HG02763 (cell line): ENCODE data around the gene FKTN.

Source experiments
- ATAC-seq: cut with Tn5 transposase; IDR thresholded peaks from one replicate; pipeline ENCODE4 v1.9.1; 2021; ENCODE audit warnings: mild to moderate bottlenecking, moderate library complexity; ENCODE audit not compliant: unreplicated experiment

FKTN gene

DNA sequence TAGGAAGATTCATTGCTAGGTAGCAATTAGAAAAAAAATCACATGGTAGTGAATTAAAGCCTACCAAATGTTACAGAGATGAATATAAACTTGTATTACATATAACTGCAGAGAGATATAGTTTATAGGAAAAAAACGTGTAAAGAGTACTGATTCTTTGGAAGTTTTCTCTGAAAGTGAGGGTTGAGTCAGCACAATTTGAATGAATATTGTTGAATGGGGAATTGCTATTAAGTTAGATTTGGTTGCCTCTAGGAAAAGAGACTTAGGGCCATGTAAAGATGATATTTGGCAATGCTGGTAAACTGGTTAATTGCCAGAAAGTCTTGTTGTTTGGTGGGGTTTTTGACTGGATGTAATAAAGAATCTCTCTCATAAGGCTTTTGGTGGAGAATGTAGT is 67.2 kb downstream of the FKTN start:
- ATAC-seq: no peak

DNA sequence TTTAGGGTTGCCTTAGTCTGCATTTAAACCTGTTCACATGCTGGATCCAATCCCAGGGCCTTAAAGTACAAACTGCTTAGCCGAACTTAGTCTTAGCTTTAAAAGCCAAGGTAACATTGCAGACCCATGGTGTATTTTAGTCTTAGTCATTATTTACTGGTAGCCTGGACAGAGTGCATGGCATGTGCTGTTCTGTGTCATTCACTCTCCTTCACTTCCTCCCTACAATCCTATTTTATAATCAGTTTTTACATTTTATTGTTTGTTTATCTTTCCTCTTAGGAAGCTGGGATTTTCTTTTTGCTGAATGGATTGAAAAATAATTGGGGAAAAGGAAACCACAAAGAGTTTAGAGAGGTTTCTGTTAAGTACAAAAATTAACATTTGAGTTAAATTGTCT is 74.9 kb downstream of the FKTN start:
- ATAC-seq: no peak

- ATAC-seq: no peak
Measured at GRCh38 chr9:105633411-105633810, 75.5 kb downstream of the FKTN start.

DNA sequence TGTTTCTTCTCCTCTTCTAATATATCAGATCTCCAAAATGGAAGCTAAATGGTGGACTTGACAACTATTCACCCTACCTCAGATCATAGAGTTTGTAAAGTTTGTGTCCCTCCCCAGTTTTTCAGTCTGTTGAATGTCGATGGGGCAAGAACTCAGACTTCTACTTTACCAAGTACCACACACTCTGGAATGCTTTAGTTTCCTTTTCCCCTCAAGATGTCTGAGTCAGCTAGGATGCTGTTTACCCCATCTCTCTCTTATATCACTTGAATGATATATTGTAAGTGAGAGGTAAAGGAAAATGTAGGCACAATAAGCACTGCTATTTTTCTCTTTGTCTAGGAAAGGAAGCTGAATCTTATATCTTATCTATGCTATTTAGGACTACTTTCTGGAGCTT is 78.4 kb downstream of the FKTN start:
- no peak for ATAC-seq

DNA sequence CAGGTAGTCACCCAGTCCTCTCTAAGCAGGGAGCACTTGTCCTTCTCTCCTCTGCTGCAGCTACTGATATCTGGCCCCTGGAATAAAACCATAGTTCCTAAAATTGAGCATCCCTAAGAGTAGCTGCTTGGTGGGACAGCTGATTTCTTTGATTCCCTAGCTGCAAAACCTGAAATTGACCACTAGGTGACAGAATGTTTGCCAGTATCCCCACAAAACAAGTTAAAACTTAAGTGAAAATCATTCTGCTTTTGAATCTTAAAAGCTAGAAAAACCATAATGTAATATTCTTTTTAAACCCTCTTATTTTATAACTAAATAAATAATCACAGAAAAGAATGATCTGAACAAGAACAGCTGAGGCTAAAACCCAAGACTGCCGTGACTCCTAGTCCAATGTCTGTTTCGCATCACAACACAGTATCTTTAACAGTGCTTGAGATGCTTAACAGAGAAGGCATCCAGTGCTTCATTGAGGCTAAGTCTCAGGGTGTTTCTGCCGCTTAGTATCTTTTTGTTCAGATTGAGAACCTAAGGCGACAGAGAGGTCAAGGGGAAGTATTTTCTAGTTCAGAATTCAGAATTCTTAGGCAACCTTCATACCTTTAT is 80.0 kb downstream of the FKTN start:
- no peak for ATAC-seq

GRCh38 chr9:105639936-105640335 is 82.0 kb downstream of the FKTN start:
- no peak for ATAC-seq

DNA sequence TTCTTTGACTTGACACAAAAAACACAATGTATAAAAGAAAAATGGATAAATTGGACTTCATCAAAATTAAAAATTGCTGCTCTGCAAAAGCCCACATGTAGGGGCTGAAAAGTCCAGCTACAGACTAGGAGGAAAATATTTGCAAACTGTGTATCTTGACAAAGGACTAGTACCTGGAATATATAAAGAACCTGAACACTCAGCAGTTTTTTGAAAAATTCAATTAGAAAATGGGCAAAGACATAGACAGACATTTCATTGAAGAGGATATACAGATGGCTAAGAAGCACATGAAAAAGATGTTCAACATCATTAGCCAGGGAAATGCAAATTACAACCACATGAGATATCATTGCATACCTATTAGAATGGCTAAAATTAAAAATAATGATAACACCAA is 85.9 kb downstream of the FKTN start:
- ATAC-seq: no peak

DNA sequence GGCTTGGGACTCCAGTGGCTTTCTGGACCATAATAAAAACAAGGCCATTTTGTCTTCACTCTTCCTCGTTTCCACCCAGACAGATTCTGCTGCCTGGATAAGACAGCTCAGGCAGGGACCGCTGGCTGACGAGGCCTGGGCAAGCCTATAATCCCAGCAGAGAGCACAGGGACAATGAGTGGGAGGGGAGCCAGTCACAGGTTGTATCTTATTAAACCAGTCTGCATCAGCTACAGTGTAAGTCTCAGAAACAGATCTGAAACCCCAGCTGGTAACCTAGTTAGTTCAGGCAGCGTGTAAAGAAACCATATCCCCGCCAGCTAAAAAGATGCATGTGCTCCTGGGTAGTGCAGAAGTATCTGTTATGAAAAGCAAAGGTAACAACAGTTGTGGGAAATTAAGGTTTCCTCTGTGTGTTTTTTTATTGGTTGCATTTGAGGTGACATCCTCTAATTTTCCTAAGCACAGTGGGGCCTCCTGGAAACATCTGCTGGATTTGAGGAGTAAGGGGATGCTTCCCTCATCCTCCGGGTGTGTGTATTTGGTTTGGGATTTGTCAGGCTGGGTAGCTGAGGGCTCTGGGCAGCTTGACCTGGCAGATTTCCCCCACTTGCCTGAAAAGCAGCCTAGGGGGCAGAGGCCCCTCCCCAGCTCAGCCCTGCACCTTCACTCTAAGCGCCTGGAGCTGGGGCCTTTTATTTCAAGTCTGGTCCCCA is 89.1 kb downstream of the FKTN start:
- no peak for ATAC-seq

GRCh38 chr9:105647595-105648349 is 89.8 kb downstream of the FKTN start:
- no peak for ATAC-seq

DNA sequence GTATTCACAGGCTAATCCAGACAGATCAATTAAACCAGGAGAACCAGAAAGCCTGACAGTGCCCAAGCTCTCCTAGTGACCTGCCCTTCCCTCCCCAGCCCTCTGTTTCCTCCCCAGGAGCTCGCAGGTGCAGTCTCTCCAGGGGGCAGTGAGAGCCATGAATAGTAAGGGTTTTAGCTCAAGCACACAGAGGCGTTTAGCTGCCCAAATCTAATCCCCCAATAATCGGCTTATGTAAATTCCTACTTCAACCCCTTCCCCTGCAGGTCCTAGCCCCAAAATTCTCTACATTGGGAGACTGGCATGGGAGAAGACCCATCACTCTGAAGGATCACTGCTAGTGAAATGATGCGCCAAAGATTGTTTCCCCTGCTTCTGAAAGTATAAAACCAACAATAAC is 93.9 kb downstream of the FKTN start:
- no peak for ATAC-seq

GRCh38 chr9:105656131-105656921 is 98.4 kb downstream of the FKTN start:
- ATAC-seq: no peak

DNA sequence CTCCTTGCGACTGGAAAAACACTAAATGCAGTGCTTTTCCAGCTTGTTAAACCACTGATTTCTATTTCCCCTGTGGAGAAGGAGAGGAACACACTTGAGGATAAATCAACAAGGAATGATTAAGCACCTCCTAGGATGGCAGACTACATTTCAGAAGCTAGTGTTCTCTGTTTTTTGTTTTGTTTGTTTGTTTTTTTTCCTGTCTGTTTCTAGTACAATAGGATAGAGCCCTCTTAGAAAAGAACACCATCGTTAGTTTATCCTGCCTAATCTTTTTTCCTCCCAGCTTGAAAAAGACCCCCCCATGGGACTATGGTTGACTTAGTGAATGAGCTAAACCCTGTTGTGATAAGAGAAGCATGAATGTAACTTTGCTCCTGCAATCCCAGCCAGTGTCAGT is 100.4 kb downstream of the FKTN start:
- no peak for ATAC-seq

- no peak for ATAC-seq
Measured at GRCh38 chr9:105661011-105661410, 103.1 kb downstream of the FKTN start.

DNA sequence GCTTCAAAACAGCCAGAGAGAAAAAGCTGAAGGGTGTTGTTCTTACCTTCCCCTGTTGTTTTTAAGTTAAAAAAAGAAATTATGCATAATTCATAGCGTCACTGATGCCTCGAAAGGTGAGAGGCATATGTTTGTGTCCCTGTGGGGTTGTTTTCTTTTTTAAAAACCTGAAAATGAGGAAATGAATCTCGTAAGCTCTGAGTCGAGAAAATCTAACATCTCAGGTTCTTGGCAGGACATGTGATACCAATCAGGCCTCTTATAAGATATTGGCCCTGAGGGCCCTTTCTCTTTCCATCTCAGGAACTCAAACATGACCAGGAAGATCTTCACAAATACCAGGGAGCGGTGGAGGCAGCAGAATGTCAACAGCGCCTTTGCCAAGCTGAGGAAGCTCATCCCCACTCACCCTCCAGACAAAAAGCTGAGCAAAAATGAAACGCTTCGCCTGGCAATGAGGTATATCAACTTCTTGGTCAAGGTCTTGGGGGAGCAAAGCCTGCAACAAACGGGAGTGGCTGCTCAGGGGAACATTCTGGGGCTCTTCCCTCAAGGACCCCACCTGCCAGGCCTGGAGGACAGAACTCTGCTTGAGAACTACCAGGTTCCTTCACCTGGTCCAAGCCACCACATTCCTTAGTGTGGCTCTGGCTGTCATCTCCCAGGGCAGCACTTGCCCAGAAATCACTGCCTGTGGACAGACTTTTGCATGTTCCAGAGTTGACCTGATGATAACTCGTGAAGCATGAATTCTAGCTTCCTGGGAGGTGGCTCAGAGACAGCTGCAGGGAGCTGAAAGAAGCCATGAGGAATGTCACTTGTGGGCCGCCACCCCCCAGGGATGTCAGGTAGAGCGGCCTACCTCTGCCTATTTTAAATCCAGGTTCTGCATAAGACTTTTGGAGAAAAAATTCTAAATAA is 104.5 kb downstream of the FKTN start, which contains the start of gene TAL2:
Gene TAL2, plus strand, starts transcription at position 274 of the 921 bp plus-strand sequence. Its CDS starts 40 bp downstream, at position 314.
- peak; percentile 88 for ATAC-seq

- no peak for ATAC-seq
Measured at GRCh38 chr9:105663914-105664313, 106.0 kb downstream of the FKTN start.

- ATAC-seq: no peak
Measured at GRCh38 chr9:105667867-105668266, 109.9 kb downstream of the FKTN start.

DNA sequence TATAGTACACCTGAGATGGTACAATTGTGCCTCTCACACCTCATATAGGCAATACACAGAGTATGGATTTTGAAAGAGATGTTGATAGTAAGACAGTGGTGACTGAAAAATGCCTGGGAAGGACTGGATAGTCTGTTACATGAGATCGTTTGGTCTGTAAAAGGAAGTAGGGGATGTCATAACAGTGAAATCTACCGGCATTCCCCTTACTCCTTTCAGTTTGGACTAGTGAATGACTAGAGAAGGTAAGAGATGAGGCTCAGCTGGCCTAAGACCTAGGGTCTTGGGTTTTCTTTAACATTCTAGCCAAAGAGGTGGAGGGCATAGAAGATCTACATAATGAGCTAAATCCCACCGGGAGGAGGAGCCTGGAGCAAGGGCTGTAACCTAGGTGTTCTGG is 112.4 kb downstream of the FKTN start:
- ATAC-seq: no peak

DNA sequence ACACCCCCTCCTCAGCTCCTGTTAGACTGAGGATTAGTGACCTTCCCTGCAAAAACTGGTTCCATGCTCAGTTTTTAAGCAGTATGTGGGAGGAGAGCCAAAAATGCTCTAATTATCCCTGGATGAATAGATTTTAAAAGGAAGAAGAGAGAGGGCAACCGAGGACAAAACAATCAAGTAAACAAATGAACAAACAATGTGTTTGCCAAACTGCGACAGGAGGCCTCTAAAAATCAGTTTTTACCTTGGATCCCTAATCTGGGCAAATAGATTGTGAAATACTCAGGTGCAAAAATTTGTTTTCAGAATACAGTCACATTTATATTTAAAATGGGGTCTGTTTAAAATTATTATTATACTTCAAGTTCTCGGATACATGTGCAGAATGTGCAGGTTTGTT is 112.8 kb downstream of the FKTN start:
- no peak for ATAC-seq

- no peak for ATAC-seq
Measured at GRCh38 chr9:105672711-105673234, 114.8 kb downstream of the FKTN start.

- no peak for ATAC-seq
Measured at GRCh38 chr9:105673850-105674387, 116.0 kb downstream of the FKTN start.
